GM12864 (cell line): Measurements from ENCODE around the gene OGFR.

Experiments used
- DNase-seq: peaks from one replicate; pipeline ENCODE4 v3.0.0-alpha.2; 2011; ENCODE audit warnings: low read depth
- H3K4me3 ChIP-seq: 2 replicates; pipeline ENCODE4 v1.5.1; 2011; ENCODE audit warnings: mild to moderate bottlenecking, low read depth, low read length, control low read depth
- CTCF ChIP-seq: IDR thresholded peaks from 2 replicates; pipeline ENCODE4 v1.5.1; 2011; ENCODE audit warnings: low read depth, mild to moderate bottlenecking, moderate library complexity, low read length, control low read depth, inconsistent platforms; ENCODE audit errors: missing control alignments

The OGFR gene

GRCh38 chr20:62828511-62829230 is 24.0 kb downstream of the OGFR start:
- DNase-seq: no peak
- no peak for TF ChIP-seq CTCF
- no peak overlapping the region for H3K4me3 ChIP-seq

DNA sequence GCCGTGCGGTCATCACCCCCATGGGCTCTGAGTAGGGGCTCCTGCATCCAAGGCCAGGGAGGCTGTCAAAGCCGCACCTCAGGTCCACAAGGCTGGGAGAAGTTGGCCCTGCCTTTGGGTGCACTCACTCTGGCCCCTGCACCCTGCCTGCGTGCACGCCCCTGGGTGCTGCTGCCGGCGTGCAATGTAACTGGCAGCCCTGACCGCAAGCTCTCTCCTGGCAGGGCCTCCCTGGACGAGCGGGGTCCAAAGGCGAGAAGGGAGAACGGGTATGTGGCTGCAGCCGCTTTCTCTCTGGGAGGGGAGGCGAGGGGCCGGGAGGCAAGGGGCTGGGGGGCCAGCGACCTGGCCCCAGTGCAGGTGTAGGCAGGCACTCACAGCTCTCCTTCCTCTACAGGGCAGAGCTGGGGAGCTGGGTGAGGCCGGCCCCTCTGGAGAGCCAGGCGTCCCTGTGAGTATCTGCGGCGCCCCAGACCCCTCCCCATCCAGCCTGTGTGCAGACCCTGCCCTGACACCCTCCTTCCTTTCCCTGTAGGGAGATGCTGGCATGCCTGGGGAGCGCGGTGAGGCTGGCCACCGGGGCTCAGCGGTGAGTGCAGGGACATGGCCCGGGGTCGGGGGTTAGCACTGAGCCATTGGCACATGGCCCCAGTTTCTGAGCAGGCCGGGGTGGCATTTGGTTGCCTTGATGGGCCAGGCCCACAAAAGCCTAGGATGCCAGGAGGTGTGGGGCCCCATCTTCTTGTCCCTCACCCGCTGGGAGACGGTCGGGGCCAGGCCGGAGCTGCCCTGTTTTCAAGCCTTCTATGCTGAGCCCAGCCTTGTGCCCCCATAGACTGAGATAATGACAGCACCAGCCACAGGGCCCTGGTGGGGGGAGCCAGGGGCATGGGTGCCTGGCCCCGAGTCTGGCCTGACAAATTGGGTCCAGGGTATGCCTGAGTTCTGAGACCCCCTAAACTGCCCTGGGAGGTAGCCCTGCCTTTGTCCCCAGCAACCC is 24.9 kb downstream of the OGFR start:
- no peak overlapping the region for H3K4me3 ChIP-seq
- TF ChIP-seq CTCF: no peak
- no peak for DNase-seq

DNA sequence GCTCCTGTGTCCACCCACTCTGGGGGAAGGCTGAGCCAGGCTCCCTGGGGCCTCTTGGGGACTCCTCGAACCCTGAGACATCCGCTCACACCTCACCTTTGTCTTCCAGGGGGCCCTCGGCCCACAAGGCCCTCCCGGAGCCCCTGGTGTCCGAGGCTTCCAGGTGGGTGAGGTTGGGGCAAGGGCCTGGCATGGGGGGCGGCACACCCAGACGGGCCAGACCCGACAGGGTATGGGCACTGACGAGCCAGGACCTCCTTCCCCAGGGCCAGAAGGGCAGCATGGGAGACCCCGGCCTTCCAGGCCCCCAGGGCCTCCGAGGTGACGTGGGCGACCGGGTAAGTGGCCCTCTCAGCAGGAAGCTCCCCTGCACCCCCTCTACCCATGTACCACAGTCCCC is 25.6 kb downstream of the OGFR start:
- DNase-seq: no peak
- TF ChIP-seq CTCF: no peak
- no peak overlapping the region for H3K4me3 ChIP-seq

DNA sequence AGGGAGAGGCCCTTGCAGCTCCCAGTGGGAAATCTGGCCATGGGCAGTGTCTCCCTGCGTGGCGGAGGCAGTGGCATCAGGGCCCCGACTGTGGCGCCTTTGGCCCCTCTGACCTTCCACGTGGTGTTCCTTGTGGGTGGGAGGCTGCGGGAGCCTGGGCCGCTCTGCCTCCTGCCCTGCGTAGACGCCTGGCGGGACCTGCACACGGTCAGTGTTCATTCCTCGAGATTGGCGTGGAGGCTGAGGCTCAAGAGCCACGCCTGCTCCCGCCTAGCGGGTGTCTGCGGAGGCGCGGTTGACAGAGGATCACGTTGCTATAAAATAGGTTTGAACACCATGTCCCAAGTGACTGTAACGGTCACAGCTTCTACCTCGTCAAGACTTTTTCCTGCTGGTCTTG is 26.2 kb downstream of the OGFR start:
- H3K4me3 ChIP-seq: no peak overlapping the region
- DNase-seq: no peak
- no peak for TF ChIP-seq CTCF

DNA sequence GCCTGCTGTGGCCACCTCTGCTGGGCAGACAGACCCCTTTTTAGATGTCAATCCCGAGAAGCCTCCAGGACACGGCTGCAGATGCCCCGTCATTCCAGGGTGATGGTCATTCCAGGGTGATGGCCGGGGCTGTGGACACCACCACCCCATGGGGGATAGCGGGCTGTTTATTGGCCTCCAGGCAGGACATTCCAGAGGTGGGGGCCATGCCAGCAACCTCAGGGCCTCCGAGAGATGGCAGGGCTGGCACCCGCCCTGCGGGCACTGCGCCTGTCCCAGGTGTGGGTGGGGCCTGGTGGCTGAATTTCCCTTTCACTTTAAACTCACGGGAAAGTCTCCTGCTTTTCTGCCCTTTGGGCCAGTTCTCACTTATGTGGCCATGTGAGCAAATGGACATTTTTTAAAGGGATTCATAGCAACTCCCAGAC is 26.7 kb downstream of the OGFR start:
- TF ChIP-seq CTCF: no peak
- no peak for DNase-seq
- H3K4me3 ChIP-seq: no peak overlapping the region

- no peak for DNase-seq
- TF ChIP-seq CTCF: no peak
Measured at GRCh38 chr20:62831854-62832211, 27.2 kb downstream of the OGFR start.

More at GRCh38 chr20:62831854-62832211, 27.2 kb downstream of the OGFR start:
- H3K4me3 ChIP-seq: no peak overlapping the region
